ENCODE results near the gene MT1H.

Gene MT1H

GRCh38 chr16:56631832-56632155 is 37.8 kb upstream of the MT1H start:
- no peak for DNase-seq (ENCODE audit: low read depth)
- peak overlapping the region; percentile 50 for H3K4me3 ChIP-seq (ENCODE audit: control insufficient read depth, low read depth, low read length)
- no peak for TF ChIP-seq CTCF (IDR thresholded peaks at IDR 0.05; ENCODE audit: control insufficient read depth, insufficient read depth, low read depth, low read length, missing control alignments)

GRCh38 chr16:56632156-56632847 is 37.3 kb upstream of the MT1H start, which contains the start of gene MT1M:
Gene MT1M, plus strand, starts transcription at chr16:56632659. Its CDS starts 73 bp downstream, at chr16:56632732.
- TF ChIP-seq CTCF (IDR thresholded peaks at IDR 0.05; ENCODE audit: control insufficient read depth, insufficient read depth, low read depth, low read length, missing control alignments) = no peak
- DNase-seq (ENCODE audit: low read depth) = no peak
- H3K4me3 ChIP-seq (ENCODE audit: control insufficient read depth, low read depth, low read length) = peak within 1 kb of the TSS; percentile 50

- no peak for DNase-seq (ENCODE audit: low read depth)
- H3K4me3 ChIP-seq (ENCODE audit: control insufficient read depth, low read depth, low read length) = peak overlapping the region; percentile 50
- TF ChIP-seq CTCF (IDR thresholded peaks at IDR 0.05; ENCODE audit: control insufficient read depth, insufficient read depth, low read depth, low read length, missing control alignments) = no peak
Observed at GRCh38 chr16:56632848-56633365, 36.7 kb upstream of the MT1H start.

GRCh38 chr16:56633535-56633934 is 36.1 kb upstream of the MT1H start:
- TF ChIP-seq CTCF (IDR thresholded peaks at IDR 0.05; ENCODE audit: control insufficient read depth, insufficient read depth, low read depth, low read length, missing control alignments) = no peak
- no peak for DNase-seq (ENCODE audit: low read depth)

GRCh38 chr16:56634715-56635440 is 34.7 kb upstream of the MT1H start:
- TF ChIP-seq CTCF (IDR thresholded peaks at IDR 0.05; ENCODE audit: control insufficient read depth, insufficient read depth, low read depth, low read length, missing control alignments) = no peak
- H3K4me3 ChIP-seq (ENCODE audit: control insufficient read depth, low read depth, low read length) = no peak overlapping the region
- no peak for DNase-seq (ENCODE audit: low read depth)

More at GRCh38 chr16:56633535-56633934, 36.1 kb upstream of the MT1H start:
- H3K4me3 ChIP-seq (ENCODE audit: control insufficient read depth, low read depth, low read length) = no peak overlapping the region

DNA sequence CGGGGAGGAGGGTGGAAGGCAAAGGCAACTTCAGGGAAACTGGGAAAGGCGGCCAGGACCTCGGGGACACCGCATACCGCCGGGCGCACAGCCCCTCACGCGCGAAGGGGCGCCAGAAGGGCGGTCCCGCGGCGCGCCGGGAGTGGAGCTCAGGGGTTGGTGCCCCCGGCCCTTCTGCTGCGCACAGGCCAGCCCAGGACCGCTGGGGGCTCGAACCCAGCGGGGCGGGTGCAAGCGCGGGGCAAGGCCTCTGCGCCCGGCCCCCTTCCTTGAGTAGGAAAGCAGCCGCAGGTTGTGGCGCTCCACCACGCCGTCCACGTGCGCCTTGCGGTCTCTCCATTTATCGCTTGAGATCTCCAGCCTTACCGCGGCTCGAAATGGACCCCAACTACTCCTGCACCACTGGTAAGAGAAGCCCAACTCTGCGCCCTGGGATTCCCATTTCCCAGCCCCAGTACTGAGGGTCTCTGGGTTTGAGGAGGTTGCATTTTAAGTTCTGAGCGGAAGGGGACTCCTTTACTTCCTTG is 34.1 kb upstream of the MT1H start:
- no peak overlapping the region for H3K4me3 ChIP-seq (ENCODE audit: control insufficient read depth, low read depth, low read length)
- no peak for DNase-seq (ENCODE audit: low read depth)
- no peak for TF ChIP-seq CTCF (IDR thresholded peaks at IDR 0.05; ENCODE audit: control insufficient read depth, insufficient read depth, low read depth, low read length, missing control alignments)
